ENCODE results near the gene AGBL4. TPM values are rescaled to one million over a fixed set of nuclear protein-coding genes. Genes with fewer than 3 reads are reported as not detected.

Gene AGBL4
- total RNA-seq, 1 experiment from 2014 or later = not detected

GRCh38 chr1:48882020-48882419 is 1141.7 kb downstream of the AGBL4 start:
- BruUV-seq (replicated peaks) = no TSS peak
- no peaks in the 10 kb centered on the region; the same call in 1 of the 2 replicates for H3K27me3 ChIP-seq (replicated peaks; ENCODE audit: control insufficient read depth, insufficient read depth, low read length)
- intact Hi-C loops (cut with micrococcal nuclease; ENCODE audit: unreplicated experiment) = no loop called here
- no peaks in the 10 kb centered on the region for H3K9me3 ChIP-seq
- H3K9me3 Mint-ChIP-seq (ENCODE audit: unreplicated experiment) = no peaks in the 10 kb centered on the region
- H3K36me3 ChIP-seq (ENCODE audit: control insufficient read depth, insufficient read depth, low read length) = no peaks in the 10 kb centered on the region
- no peak for DNase-seq
- H3K36me3 Mint-ChIP-seq (ENCODE audit: insufficient read depth, unreplicated experiment) = no peaks in the 10 kb centered on the region
- TF ChIP-seq CTCF (IDR thresholded peaks at IDR 0.05; ENCODE audit: insufficient read depth in 1 of 2, low read depth in 1 of 2, low read length in 1 of 2, severe bottlenecking in 1 of 2, unreplicated experiment in 1 of 2) = no peak
- H3K4me1 Mint-ChIP-seq (ENCODE audit: low read depth, unreplicated experiment) = no peaks in the 10 kb centered on the region
- H3K4me3 ChIP-seq (ENCODE audit: low read depth, low read length) = no peak overlapping the region
- peaks cover 2% of the 10 kb centered on the region for H3K27me3 Mint-ChIP-seq (ENCODE audit: insufficient read depth, unreplicated experiment)
- CTCF ChIA-PET = no interaction called here
- no peak overlapping the region for H3K4me3 Mint-ChIP-seq (ENCODE audit: unreplicated experiment)
- POLR2A ChIA-PET = no interaction called here
- no peaks in the 10 kb centered on the region for H3K4me1 ChIP-seq
- no peak overlapping the region for H3K27ac Mint-ChIP-seq (ENCODE audit: unreplicated experiment)

GRCh38 chr1:48878191-48878940 is 1145.4 kb downstream of the AGBL4 start:
- CTCF ChIA-PET = no interaction called here
- Histone ChIP-seq H3K4me1 (no peaks in the 10 kb centered on the region), H3K36me3 (ENCODE audit: control insufficient read depth, insufficient read depth, low read length) (no peaks in the 10 kb centered on the region), H3K9me3 (no peaks in the 10 kb centered on the region), H3K4me3 (ENCODE audit: low read depth, low read length) (no peak overlapping the region), H3K27me3 (replicated peaks; ENCODE audit: control insufficient read depth, insufficient read depth, low read length) (no peaks in the 10 kb centered on the region)
- Mint-ChIP-seq H3K27me3 (ENCODE audit: insufficient read depth, unreplicated experiment) (peaks cover 4% of the 10 kb centered on the region), H3K9me3 (ENCODE audit: unreplicated experiment) (no peaks in the 10 kb centered on the region), H3K36me3 (ENCODE audit: insufficient read depth, unreplicated experiment) (no peaks in the 10 kb centered on the region), H3K27ac (ENCODE audit: unreplicated experiment) (no peak overlapping the region), H3K4me1 (ENCODE audit: low read depth, unreplicated experiment) (no peaks in the 10 kb centered on the region), H3K4me3 (ENCODE audit: unreplicated experiment) (no peak overlapping the region)
- POLR2A ChIA-PET = no interaction called here
- no peak for TF ChIP-seq CTCF (IDR thresholded peaks at IDR 0.05; ENCODE audit: insufficient read depth in 1 of 2, low read depth in 1 of 2, low read length in 1 of 2, severe bottlenecking in 1 of 2, unreplicated experiment in 1 of 2)
- no TSS peak for BruUV-seq (replicated peaks)
- intact Hi-C loops (cut with micrococcal nuclease; ENCODE audit: unreplicated experiment) = no loop called here
- DNase-seq = no peak

- Histone ChIP-seq H3K27me3 (replicated peaks; ENCODE audit: control insufficient read depth, insufficient read depth, low read length) (no peaks in the 10 kb centered on the region), H3K9me3 (no peaks in the 10 kb centered on the region), H3K4me1 (no peaks in the 10 kb centered on the region), H3K36me3 (ENCODE audit: control insufficient read depth, insufficient read depth, low read length) (no peaks in the 10 kb centered on the region), H3K4me3 (ENCODE audit: low read depth, low read length) (no peak overlapping the region)
- no TSS peak for BruUV-seq (replicated peaks)
- peaks cover 4% of the 10 kb centered on the region for H3K27me3 Mint-ChIP-seq (ENCODE audit: insufficient read depth, unreplicated experiment)
- no peaks in the 10 kb centered on the region for H3K36me3 Mint-ChIP-seq (ENCODE audit: insufficient read depth, unreplicated experiment)
- intact Hi-C loops (cut with micrococcal nuclease; ENCODE audit: unreplicated experiment) = no loop called here
- H3K4me1 Mint-ChIP-seq (ENCODE audit: low read depth, unreplicated experiment) = no peaks in the 10 kb centered on the region
- H3K27ac Mint-ChIP-seq (ENCODE audit: unreplicated experiment) = no peak overlapping the region
- POLR2A ChIA-PET = no interaction called here
- H3K9me3 Mint-ChIP-seq (ENCODE audit: unreplicated experiment) = no peaks in the 10 kb centered on the region
- no peak for TF ChIP-seq CTCF (IDR thresholded peaks at IDR 0.05; ENCODE audit: insufficient read depth in 1 of 2, low read depth in 1 of 2, low read length in 1 of 2, severe bottlenecking in 1 of 2, unreplicated experiment in 1 of 2)
- DNase-seq = no peak
- no peak overlapping the region for H3K4me3 Mint-ChIP-seq (ENCODE audit: unreplicated experiment)
- CTCF ChIA-PET = no interaction called here
These were observed 1147.4 kb downstream of the AGBL4 start for GRCh38 chr1:48876330-48876785.
